K562 (cell line): Measurements from ENCODE around the gene EML6.

Experiments used
- CTCF ChIP-seq, 3 experiments: IDR thresholded peaks in 2 of 3; conservative IDR thresholded peaks in 1 of 3; 2 replicates each; pipeline ENCODE4 v1.5.1; 2011 to 2012; ENCODE audit warnings: low read length in 3 of 3, mild to moderate bottlenecking in 3 of 3, control low read depth in 2 of 3, improper control_type of control experiment in 1 of 3, inconsistent platforms in 1 of 3, low read depth in 1 of 3, mixed read lengths in 1 of 3, moderate library complexity in 1 of 3; ENCODE audit not compliant: insufficient read depth in 2 of 3
- GATA2 ChIP-seq: sonication (generic); formaldehyde crosslinking; IDR thresholded peaks from 2 replicates; pipeline ENCODE4 v1.4.0; 2020; ENCODE audit warnings: mild to moderate bottlenecking, missing genetic modification reagents
- POLR2H ChIP-seq: IDR thresholded peaks from 2 replicates; pipeline ENCODE4 v1.6.1; 2016; ENCODE audit warnings: missing genetic modification characterization, low read depth, mild to moderate bottlenecking, control low read depth, missing compliant biosample characterization, moderate library complexity
- USF1 ChIP-seq: sonication (generic); formaldehyde crosslinking; IDR thresholded peaks from 2 replicates; pipeline ENCODE4 v1.9.0; 2022; ENCODE audit warnings: mild to moderate bottlenecking, missing genetic modification reagents
- ZNF644 ChIP-seq: fragments of 200-800 bp; sonication (Bioruptor generic); IDR thresholded peaks from 2 replicates; pipeline ENCODE4 v1.6.1; 2016; ENCODE audit warnings: low read depth, missing genetic modification characterization, missing compliant biosample characterization

GRCh38 chr2:54859997-54860701 is 136.7 kb downstream of the EML6 start:
- TF ChIP-seq USF1 (CRISPR knock-in tag) (no peak), ZNF644 (tag) (no peak), GATA2 (CRISPR knock-in tag) (no peak), CTCF (IDR thresholded peaks at IDR 0.05 in 2 of 3, conservative IDR thresholded peaks at IDR 0.05 in 1 of 3; ENCODE audit: insufficient read depth in 2 of 3, low read depth in 1 of 3, low read length in 3 of 3) (no peak), POLR2H (tag) (no peak)
